ENCODE measurements around the gene PLXNA2.

Gene PLXNA2

DNA sequence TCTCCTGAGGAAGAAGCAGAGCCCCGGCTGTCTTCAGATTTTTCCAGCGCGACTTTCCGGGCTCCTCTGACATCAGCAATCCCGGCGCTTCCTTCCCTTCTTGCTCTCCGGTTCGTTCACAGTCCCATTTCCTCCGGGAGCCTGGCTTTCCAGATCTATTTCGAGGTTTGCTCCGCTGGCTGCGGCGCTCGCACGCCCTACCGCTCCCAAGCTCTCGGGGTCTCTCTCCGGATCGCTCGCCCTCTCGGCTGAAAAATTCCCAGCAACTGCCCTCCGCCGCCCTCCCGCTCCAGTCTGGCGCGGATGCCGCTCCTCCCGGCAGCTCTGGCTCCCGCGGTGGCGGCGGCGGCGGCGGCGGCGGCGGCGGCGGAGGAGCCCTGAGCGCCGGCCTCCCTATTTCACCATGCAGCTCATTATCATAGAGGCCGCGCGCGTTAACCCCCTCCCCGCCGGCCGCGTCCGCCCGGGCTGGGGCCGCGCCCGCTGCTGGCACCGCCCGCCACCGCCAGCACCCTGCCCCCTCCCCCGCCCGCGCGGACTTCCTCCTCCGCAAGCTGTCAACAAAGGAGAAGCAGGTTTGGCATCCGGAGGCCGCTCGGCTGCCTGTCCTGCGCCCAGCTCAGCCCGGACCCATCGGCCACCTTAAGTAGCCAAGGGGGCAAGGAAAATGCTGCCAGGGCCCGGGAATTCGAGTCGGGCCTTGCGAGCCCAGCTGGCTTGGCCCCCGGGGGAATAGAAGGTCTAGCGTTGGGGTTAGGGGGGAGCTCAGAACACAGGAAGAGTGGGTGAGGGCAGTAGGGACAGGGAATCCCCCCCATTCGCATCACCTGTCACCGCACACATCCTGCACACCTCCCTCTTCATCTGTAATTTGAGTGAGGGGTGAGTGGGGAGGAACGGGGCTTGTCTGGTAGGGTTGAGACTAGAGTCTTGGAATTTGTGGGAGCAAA is at the start of gene PLXNA2:
Gene PLXNA2, minus strand, starts transcription at position 418 of the 950 bp plus-strand sequence. CDS start 26,462 bp downstream, outside the sequence.
- no peak for DNase-seq (ENCODE audit: low read depth, low spot score)

- no peak for DNase-seq (ENCODE audit: low read depth, low spot score)
Measured at GRCh38 chr1:208292908-208293307, 48.7 kb upstream of the PLXNA2 start.

DNA sequence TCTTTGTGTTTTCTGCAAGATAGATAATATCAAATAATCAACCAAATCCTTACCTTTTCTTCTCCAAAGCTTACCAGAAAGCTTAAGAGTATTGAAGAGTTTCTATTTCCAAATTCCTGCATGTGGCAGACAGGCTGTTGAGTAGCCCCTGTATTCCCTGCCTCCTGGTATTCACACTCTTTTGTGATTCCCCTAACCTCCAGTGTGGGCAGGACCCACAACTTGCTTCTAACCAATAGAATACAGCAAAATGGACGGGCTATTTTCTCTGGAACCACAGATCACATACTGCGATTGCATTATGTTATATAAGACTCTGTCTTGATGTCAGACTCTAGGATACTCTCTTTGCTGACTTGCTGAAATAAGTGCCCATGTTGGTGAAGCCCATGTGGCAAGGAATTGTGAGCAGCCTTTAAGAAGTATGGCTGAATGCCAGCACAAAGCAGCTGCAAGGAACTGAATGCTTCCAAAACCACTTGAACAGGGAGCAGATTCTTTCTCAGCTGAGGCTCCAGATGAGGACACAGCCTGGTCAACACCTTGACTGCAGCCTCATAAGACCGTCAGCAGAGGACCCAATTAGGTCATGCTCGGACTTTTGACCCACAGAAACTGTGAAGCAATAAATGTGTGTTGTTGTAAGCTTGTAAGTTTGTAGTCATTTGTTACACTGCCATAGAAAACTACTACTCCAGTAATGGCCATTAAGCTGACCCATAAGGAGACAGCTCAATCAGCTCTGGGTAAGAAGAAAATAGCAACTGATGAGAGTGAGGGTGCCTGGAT is 47.9 kb upstream of the PLXNA2 start:
- no peak for DNase-seq (ENCODE audit: low read depth, low spot score)

DNA sequence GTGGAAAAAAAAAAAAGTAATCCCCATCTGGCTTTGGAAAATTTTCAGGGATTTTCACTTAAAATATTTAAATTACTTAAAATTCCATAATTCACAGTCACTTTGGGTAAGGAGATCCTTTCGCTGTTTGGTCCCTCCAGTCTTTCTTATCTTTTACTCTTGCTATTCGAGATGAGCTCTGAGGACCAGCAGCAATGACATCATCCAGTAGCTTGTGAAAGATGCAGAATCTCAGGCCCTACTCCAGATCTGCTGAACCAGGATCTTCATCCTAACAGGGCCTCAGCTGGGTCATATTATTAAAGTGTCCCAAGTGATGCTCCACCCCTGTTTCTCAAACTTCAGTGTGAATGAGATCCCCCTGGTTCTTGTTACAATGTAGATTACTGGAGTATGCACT is 46.9 kb upstream of the PLXNA2 start:
- no peak for DNase-seq (ENCODE audit: low read depth, low spot score)

GRCh38 chr1:208289716-208290115 is 45.5 kb upstream of the PLXNA2 start:
- no peak for DNase-seq (ENCODE audit: low read depth, low spot score)

- DNase-seq (ENCODE audit: low read depth, low spot score): no peak
Measured at GRCh38 chr1:208288495-208288894, 44.3 kb upstream of the PLXNA2 start.

DNA sequence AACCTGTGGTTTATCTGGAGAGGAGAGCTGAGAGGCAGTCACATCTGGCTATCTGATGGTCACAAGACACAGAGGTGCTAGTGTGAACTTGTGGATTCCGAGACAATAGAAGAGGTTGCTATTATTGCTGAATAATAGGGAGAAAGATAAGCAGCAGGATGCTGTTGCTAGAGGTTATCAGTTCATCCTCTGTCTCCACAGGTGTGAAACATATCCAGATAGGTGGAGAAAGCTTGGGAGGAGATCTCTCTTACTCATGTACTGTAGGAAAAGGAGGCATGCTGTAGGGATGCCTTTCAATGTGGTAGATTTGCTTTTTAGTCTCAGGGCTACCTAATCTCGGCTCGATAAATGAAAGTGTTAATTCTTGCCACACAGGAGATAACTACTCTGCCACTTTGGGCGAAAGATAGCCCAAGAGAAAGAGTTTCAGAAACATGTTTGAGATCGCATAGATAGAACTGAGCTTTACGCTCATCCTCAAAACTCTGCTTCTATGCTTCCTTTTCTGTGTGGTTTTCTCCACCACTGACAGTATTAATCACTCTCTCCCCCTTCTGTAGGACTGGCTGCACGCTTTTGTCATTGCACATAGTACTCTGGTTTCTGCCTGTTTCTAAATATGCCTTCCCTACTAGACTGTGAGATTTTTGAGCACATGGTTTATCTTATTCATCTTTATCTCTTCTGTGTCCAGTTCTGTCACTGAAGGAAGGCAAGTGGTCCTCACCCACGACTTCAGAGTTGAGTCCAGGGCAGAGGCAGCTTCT is 36.7 kb upstream of the PLXNA2 start:
- DNase-seq (ENCODE audit: low read depth, low spot score): no peak

DNA sequence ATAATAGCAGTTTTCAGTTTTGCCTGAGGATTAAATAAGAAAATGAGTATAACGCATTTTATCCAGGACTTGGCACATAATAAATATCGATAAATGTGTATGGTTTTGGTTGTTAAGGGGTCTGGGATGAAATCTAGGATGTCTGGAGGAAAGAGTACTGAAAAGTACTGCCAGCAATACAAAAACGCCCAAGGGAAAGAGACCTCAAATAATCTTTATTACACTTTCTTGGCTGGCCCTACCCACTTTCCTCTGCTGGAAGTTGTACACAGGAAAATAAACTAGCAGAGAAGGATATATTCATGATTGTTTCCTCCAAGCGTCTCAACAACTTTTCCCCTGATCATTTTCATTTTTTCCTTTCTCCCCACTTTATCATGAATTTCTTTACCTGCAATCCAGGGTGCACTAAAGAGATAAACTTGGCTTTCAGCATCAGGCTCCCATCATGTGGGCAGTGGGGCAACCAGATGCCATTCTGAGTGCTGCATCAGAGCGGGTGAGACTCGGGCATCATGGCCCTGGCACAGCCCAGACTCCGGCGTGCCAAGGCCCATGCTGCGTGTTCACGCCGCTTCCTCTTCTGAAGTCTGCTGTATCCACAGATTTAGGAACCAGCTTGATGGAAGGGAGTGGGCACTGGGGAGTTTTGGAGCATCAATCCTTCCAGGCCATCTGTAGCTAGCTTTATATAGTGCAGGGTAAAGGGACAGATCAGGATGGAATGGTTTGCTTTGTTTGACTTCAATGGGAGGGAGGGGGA is 35.8 kb upstream of the PLXNA2 start:
- DNase-seq (ENCODE audit: low read depth, low spot score): no peak

GRCh38 chr1:208278638-208279037 is 34.5 kb upstream of the PLXNA2 start:
- DNase-seq (ENCODE audit: low read depth, low spot score): no peak

- no peak for DNase-seq (ENCODE audit: low read depth, low spot score)
Measured at GRCh38 chr1:208276757-208277435, 32.7 kb upstream of the PLXNA2 start.

- no peak for DNase-seq (ENCODE audit: low read depth, low spot score)
Measured at GRCh38 chr1:208275083-208275482, 30.9 kb upstream of the PLXNA2 start.

DNA sequence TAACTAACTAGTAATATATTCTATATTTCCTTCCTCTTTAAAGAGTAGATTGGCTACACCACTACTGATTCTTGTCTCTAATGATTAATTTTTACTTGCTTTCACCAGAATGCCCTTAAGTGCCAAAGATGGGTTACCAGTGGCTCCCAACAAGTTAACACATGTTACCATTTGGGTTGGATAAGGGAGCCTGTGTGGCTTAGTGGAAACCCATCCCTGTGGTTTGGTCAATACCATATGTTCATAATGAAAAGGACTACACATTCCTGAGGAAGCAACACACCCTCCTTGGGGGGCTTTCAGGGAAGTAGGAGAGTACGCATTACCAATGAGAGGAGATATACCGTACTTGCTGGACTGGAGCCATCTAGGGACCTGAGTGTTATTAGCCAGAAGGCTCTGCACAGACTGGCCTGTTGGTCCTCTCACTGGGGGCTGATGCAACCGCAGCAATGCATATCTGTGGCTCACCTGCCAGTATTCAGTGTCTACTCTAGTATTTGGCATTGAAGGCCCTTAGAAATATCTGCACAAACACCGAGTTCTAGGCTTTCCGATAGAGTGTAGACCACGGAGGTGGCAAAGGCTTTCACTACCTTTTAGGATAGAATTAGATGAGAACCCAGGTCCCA is 29.3 kb upstream of the PLXNA2 start:
- no peak for DNase-seq (ENCODE audit: low read depth, low spot score)

GRCh38 chr1:208272713-208273112 is 28.5 kb upstream of the PLXNA2 start:
- DNase-seq (ENCODE audit: low read depth, low spot score): no peak

- DNase-seq (ENCODE audit: low read depth, low spot score): no peak
Measured at GRCh38 chr1:208272311-208272710, 28.1 kb upstream of the PLXNA2 start.

GRCh38 chr1:208271236-208271635 is 27.1 kb upstream of the PLXNA2 start:
- no peak for DNase-seq (ENCODE audit: low read depth, low spot score)

GRCh38 chr1:208270651-208271141 is 26.5 kb upstream of the PLXNA2 start:
- DNase-seq (ENCODE audit: low read depth, low spot score): no peak

DNA sequence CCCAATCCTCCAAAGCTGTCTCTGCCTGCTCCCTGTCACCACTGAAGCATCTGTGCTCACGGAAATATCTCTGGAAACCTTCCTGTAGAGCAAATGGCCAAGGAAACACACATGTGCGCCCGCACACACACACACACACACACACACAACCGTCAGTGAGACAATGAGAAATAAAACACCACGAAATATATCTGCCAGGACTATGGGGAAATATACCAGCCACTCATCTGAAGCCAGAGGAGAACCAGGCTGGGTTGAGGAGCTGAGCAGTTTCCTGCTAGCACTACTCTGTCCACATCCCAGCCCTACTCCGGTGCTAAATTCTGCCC is 25.1 kb upstream of the PLXNA2 start:
- no peak for DNase-seq (ENCODE audit: low read depth, low spot score)

GRCh38 chr1:208268541-208269337 is 24.6 kb upstream of the PLXNA2 start:
- DNase-seq (ENCODE audit: low read depth, low spot score): no peak

- no peak for DNase-seq (ENCODE audit: low read depth, low spot score)
Measured at GRCh38 chr1:208265525-208265924, 21.3 kb upstream of the PLXNA2 start.
